ENCODE results near the gene GNAT1. TPM values are rescaled to one million over a fixed set of nuclear protein-coding genes. Genes with fewer than 3 reads are reported as not detected.
"Not testable (repeated sequence)": the region's sequence is repeated elsewhere in the genome, so short reads cannot be mapped to it uniquely, and the experiment has no call there.

GNAT1 gene
- total RNA-seq, 4 donors from 2014 or later: not detected

- Histone ChIP-seq H3K27ac (no peak overlapping the region), H3K4me1 (peaks cover 1 to 5% (median 3%) of the 10 kb centered on the region in 3 donors), H3K9me3 (no peaks in the 10 kb centered on the region), H3K4me3 (no peak overlapping the region), H3K27me3 (peaks cover 0 to 25% (median 1%) of the 10 kb centered on the region in 4 donors), H3K36me3 (no peaks in the 10 kb centered on the region)
- no peak for TF ChIP-seq CTCF (IDR thresholded peaks at IDR 0.05)
- TF ChIP-seq POLR2A (IDR thresholded peaks at IDR 0.05): no peak
- intact Hi-C loops (cut with DNase I): no loop called here
- WGBS, 2 donors: 81 to 83% methylated on average over 3 to 10 of the region's 13 CpGs
- no peak for DNase-seq
Observed at GRCh38 chr3:50210510-50211367, 19.3 kb downstream of the GNAT1 start.

- intact Hi-C loops (cut with DNase I); DNase-seq; H3K4me3 ChIP-seq; H3K9me3 ChIP-seq; H3K27ac ChIP-seq; H3K4me1 ChIP-seq; H3K36me3 ChIP-seq: not testable (repeated sequence)
- peaks cover 0 to 19% (median under 1%) of the 10 kb centered on the region in 4 donors for H3K27me3 ChIP-seq
- 94 to 95% methylated on average over 4 to 5 of the region's 5 CpGs for WGBS, 2 donors
Observed at GRCh38 chr3:50211368-50211717, 19.9 kb downstream of the GNAT1 start.

- Histone ChIP-seq H3K36me3 (no peaks in the 10 kb centered on the region), H3K27ac (no peak overlapping the region), H3K4me3 (no peak overlapping the region), H3K4me1 (peaks cover 0 to under 1% (median 0%) of the 10 kb centered on the region in 3 donors), H3K27me3 (peaks cover 0 to 13% (median 0%) of the 10 kb centered on the region in 4 donors), H3K9me3 (no peaks in the 10 kb centered on the region)
- TF ChIP-seq POLR2A (IDR thresholded peaks at IDR 0.05): no peak
- no peak for TF ChIP-seq CTCF (IDR thresholded peaks at IDR 0.05)
- 40 to 83% methylated on average over 1 of the region's 2 CpGs for whole genome bisulfite sequencing, 2 donors
- no peak for DNase-seq
- intact Hi-C loops (cut with DNase I): no loop called here
Observed at GRCh38 chr3:50211930-50212329, 20.5 kb downstream of the GNAT1 start.

GRCh38 chr3:50212502-50212901 lies 21.1 kb downstream of the GNAT1 start:
- Histone ChIP-seq H3K4me1 (peaks cover 0 to 6% (median 0%) of the 10 kb centered on the region in 3 donors), H3K27me3 (peaks cover 0 to 10% (median 0%) of the 10 kb centered on the region in 4 donors), H3K36me3 (no peaks in the 10 kb centered on the region), H3K9me3 (no peaks in the 10 kb centered on the region), H3K27ac (no peak overlapping the region), H3K4me3 (no peak overlapping the region)
- intact Hi-C loops (cut with DNase I): no loop called here
- DNase-seq: no peak
- TF ChIP-seq POLR2A (IDR thresholded peaks at IDR 0.05): no peak
- TF ChIP-seq CTCF (IDR thresholded peaks at IDR 0.05): no peak
- 81 to 90% methylated on average over 1 to 3 of the region's 4 CpGs for WGBS, 2 donors

- TF ChIP-seq CTCF (IDR thresholded peaks at IDR 0.05) (no peak), POLR2A (IDR thresholded peaks at IDR 0.05) (no peak)
- no peaks in the 10 kb centered on the region for H3K9me3 ChIP-seq
- H3K36me3 ChIP-seq: no peaks in the 10 kb centered on the region
- WGBS, 2 donors: 89 to 92% methylated on average over 2 to 3 of the region's 3 CpGs
- no peak overlapping the region for H3K27ac ChIP-seq
- DNase-seq: no peak
- peaks cover 0 to 11% (median 0%) of the 10 kb centered on the region in 3 donors for H3K4me1 ChIP-seq
- intact Hi-C loops (cut with DNase I): no loop called here
- H3K4me3 ChIP-seq: no peak overlapping the region
- H3K27me3 ChIP-seq: peaks cover 0 to 6% (median 0%) of the 10 kb centered on the region in 4 donors
Observed at GRCh38 chr3:50212971-50213370, 21.6 kb downstream of the GNAT1 start.
